A673 (cell line): ENCODE measurements around the gene CNTN3.

ENCODE experiments used
- CTCF ChIP-seq: fragments of 300-800, 200-600 bp; sonication (generic); conservative IDR thresholded peaks from 2 replicates; pipeline ENCODE4 v1.5.1; 2017; ENCODE audit warnings: low read depth, mild to moderate bottlenecking, antibody characterized with exemption, low read length, moderate library complexity, mixed read lengths
- EZH2 ChIP-seq: fragments of 200-600 bp; sonication (generic); IDR thresholded peaks from 2 replicates; pipeline ENCODE4 v1.6.1; 2017; ENCODE audit warnings: borderline replicate concordance, low read depth, mild to moderate bottlenecking, mixed read lengths, antibody characterized with exemption, low read length; ENCODE audit not compliant: poor library complexity, severe bottlenecking

GRCh38 chr3:74640211-74640610 is 25.8 kb upstream of the CNTN3 start:
- TF ChIP-seq EZH2 (no peak), CTCF (no peak)
